Cerebellar cortex (tissue), 1 donor: Measurements from ENCODE around the gene FMN1.
"Not testable (repeated sequence)": the region's sequence is repeated elsewhere in the genome, so short reads cannot be mapped to it uniquely, and the experiment has no call there.

ENCODE experiments used
- DNase-seq: peaks from one replicate; pipeline ENCODE4 v3.0.0-alpha.2; 2015; ENCODE audit warnings: low spot score

Gene FMN1

DNA sequence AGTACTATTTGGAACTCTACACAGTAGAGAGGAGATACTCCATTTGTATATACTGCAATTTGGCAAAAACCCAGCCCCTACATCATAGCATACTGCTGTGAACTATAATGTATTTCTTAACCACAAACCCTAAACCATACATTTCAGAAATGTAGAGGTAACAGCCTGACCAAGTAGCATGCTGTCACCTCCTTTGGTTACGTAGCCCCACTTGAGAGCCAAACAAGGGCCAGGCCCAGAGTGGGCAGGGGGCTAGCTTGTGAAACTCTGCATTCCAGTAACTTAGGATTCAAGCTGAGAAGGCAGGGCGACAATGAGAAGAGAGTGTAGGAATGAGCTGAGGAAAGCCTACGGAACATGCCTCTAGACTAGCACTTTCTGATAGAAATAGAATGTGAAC lies 340.9 kb downstream of the FMN1 start:
- no peak for DNase-seq

DNA sequence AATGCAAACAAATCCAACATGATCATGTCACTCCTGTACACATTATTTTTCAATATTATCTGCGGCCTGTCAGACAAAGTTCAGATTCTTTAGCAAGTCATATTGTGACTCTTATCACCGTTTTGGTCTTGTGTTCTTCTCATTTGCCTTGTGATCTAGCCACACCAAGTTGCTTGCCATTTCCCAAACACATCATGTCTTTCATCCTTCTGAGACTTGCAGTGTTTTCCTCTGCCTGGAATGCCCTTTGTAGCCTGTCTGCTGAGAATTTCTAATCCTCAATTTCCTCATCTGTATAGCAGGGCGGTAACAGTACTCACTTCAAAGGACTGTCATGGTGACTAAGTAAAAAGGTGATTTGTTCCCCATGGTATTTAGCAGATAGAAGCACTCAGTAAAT lies 341.7 kb downstream of the FMN1 start:
- DNase-seq: no peak

DNA sequence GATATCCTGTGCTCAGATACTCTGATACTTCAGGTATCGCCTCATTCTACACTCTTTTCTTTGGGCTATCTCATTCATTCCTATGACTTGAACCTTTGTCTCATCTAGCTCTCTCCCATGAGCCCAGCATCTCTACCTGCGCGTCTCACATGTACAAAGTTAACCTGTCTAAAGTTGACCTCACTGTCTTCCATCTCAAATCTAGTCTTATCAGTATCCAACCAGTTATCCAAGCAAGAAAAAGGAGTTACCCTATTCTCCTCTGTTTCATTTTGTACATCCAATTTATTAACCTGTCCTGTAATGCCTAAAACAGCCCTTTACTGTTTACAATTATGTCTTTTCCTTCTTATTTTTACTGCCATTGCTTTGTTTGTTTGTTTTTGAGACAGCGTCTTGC lies 342.5 kb downstream of the FMN1 start:
- DNase-seq: no peak

DNA sequence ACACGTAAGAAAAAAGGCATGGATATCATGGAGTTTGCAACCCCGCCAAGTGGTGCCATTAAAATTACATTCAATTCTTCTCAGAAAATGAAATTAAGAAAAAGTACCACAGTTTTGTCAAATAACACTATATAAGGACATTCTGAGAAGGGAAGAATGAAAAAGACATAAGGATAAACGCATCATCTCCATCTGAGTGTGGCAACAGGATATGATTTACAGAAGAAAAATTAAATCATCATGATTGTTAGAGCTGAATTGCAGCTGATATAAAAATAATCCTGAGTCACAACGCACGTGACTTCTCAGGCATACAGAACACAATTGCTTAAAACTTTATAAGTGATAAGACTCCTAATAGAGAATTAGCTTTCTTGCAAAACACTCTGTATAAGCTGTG lies 342.9 kb downstream of the FMN1 start:
- DNase-seq: no peak

DNA sequence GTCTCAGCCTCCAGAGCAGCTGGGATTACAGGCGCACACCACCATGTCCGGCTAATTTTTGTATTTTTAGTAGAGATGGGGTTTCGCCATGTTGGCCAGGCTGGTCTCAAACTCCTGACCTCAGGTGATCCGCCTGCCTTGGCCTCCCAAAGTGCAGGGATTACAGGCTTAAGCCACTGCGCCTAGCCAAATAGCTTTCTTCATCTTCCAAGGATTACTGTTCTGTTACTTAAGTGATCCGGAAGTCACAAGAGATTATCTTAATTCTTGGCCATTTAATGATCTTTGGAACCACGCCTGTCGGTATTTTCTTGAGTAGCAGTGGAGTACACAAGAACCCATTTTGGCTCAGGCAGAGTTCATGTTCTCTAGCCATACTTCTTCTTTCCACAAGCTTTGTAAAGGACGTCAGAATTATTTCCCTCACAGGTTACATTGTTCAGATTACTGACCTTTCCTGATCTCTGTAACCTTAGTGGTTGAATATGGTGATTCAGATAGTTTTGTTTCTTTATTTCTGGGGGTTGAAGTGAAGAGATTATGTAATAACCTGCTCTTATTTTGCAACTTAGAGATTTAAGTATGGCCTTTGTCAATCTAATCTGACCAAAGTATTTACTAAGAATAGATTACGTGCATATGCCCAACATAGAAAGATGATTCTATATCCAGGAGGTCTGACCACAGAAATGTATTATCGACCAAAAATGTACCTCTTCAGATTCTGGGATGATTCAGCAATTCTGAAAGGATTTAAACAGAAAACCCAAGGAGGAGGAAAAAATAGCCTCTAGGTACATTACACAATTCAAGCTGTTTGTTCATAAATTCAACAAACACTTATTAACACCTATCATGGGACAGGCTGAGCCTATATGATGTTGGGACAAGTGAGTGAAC lies 344.5 kb downstream of the FMN1 start:
- DNase-seq: no peak

DNA sequence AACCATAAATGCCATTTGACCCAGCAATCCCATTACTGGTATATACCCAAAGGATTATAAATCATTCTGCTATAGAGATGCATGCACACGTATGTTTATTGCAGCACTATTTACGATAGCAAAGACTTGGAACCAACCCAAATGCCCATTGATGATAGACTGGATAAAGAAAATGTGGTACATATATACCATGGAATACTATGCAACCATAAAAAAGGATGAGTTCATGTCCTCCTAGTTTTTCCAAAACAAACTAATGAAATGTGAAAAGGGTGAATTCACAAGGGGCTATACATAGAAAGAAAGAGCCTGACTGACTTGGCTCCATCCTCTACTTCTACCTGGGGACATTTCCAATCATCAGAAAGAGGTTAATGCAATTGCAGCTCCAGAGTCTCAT lies 347.8 kb downstream of the FMN1 start:
- DNase-seq: not testable (repeated sequence)

DNA sequence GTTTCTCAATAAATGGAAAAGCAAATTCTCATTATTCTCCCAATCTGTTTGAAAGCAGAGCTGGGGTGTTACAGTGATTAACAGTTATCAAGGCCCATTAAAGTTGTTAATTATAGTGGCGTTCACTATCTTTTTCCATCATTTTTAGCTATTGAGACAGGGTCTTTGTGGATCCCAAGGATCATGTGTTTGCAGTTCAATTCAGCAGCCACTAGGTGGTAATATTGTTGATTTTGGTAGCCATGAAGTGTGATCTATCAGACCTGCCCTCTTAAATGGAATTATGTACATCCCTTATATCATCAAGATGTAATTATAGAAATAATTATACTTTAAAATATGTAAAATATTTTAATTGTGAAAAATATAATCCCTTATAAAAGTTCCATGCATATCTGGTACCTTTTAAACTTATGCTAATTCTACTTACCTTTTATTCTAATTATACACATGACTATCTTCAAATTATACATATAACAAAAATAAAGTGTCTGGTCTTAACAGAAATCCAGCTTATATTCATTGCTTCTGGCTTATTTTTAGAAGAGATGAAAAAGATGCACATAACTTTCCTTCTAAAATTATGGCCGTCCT lies 350.3 kb downstream of the FMN1 start:
- DNase-seq: peak; percentile 4

DNA sequence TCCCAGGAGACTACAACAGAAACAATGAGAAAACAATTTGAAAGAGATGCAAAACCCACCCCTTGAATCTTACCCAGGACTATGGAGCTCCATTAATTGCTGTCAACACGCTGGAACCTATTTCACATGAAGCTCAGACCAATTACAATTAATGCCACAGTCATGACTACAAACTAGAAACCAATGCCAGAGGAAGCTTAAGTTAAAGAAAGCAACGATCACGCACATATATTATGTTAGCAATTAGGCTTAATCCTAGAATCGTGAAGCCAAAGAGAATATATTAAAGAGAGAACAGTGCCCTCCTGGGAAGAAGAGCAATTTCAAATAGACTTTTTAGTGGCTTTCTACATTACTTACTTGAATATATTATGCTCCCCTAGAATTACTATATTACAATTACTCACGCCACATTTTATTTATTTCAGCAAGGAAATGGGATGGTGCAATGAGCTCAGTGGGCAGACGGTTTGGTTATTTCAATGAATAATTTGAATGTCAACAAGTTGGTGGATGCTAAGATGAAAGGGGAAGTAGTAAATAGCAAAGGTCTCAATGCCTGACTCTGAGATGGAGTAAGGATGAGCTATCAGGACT lies 351.2 kb downstream of the FMN1 start:
- no peak for DNase-seq

DNA sequence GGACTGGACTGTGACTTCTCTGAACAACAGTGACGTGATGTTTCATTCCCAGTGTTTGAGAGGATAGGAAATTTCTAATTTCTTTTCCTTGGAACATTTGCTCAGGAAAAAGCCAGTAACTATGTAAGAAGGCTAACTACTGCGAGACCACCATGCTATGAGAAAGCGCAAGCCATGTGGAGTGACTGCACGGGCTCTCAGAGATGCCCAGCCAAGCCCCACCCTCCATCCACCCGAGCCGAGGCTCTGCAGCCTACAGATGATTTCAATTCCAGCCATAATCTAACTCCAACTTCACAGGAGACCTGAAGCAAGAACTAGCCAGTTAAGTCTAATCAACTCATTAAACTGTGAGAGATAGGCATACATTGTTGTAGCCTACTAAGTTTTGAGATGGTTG lies 352.4 kb downstream of the FMN1 start:
- DNase-seq: no peak

DNA sequence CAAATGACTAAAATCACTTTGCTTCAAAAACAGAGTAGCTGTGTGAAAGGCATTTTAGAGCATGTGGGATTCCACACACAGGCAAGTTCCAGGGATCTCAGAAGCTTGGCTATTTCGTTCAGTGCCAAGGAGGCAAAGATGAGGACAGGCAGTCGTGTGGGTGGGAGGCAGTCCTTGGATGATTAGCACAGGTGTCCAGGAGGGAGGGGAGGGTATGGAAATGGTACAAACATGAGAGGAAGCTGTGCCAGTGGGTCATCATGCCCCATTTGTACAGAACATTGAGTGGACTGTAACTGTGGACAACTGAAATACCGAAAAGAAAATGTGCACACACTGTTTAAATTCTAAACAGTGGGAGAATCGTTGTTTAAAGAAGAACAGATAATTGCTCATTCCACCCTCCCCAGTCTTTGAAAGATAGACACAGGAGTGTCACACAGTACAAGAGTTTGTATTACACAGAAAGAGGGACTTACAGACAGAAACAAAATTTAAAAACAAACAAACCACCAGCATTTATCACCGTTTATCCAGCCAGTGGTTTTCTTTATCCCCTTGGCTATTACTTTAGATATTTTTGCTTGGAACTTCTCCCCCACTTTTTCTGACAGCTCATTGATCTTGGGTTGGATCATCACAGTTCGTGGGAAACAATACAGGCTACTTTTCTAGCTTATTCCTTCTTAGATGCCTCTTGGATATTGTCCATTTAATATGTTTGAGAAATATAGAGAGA lies 353.8 kb downstream of the FMN1 start:
- no peak for DNase-seq

DNA sequence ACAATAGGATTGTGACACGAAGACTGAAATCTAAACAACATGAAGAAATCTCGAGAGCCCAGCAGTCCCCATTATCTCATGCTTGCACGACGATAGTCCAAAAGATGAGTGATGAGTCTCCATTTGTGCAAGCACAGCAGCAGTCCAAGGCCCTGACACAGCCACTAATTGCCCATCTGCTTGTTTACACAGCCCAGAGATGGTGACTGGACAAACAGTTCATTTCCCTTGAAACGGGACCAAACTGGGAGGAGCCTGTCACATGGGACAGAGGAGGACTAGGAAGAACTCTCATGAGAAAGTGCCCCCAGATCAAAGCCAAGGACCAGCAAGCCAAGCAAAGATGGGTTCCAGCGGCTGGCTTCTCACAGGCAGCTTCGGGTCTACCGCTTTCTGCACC lies 355.7 kb downstream of the FMN1 start:
- DNase-seq: no peak

DNA sequence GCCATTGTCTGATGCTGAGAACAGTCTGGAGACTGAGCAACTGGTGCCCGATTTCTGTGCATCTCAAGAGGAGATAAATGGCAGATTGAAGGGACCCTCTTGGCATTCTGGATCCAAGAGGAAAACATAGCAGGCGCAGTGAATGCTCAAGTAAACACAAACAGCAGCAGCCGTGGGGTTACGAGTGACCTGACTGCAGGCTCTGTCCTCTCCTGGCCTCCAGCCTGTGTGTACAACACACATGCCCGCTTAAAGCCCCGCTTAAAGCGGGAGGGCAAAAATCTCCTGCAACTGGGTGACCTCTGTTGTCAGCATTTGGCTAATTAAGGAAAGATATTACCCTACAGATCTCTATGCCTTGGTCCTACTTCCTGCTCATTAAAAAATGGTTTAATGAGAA lies 356.2 kb downstream of the FMN1 start:
- no peak for DNase-seq

DNA sequence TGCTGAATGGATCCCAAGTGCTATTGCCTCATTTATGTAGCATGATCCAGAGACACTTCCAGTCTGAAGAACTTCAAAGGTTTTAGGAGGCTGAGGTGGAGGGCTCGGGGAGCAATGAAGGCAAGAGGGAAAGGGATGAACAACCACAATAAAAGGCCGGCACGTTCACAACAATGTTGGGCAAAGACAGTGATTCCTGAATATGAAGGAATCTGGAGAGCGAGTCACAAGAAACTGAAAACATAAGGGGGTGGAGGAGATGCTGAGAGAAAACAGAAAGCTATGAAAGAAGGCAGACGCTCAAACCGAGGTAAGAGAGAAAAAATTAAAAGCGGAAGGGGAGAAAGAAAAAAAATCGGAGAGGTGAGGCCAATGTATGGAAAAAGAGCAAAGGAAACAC lies 356.6 kb downstream of the FMN1 start:
- DNase-seq: no peak

DNA sequence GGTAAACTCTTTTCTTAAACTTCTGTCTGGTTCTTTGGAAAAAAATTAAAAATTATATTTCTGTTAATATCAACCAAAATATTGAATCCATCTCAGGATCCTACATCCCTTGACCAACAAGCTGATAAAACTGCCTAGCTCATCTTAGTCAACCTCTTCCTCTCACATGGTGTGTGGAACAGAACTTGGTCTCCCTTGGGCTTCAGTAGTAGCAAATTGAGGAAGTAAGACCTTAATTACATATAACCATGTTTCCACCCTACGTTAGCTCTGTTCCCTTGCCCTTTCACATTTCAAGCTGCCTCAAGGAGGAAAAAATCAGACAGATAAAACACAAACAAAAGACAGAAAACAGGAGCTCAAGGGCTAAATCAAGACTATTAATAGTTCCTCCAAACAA lies 360.4 kb downstream of the FMN1 start:
- DNase-seq: no peak

DNA sequence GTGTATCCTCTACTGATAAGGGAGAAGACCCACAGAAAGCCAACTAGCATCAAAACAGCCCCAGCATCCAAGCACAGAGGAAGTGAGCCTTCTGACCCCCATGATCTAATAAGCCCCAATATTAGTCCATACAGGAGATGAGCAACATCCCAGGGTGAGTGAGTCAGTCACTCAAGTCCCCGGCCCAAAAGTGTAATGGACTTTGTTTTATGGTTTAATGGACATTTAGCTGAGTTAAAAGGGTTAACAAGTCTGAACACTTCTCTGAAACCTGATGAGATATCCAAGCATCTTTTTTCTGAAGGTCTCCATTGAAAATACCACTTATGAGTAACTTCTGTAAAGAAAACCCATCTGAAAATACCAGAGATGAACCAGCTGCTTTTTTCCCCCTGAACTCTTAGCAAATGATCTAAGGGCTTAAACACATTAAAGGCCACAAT lies 361.1 kb downstream of the FMN1 start:
- no peak for DNase-seq

DNA sequence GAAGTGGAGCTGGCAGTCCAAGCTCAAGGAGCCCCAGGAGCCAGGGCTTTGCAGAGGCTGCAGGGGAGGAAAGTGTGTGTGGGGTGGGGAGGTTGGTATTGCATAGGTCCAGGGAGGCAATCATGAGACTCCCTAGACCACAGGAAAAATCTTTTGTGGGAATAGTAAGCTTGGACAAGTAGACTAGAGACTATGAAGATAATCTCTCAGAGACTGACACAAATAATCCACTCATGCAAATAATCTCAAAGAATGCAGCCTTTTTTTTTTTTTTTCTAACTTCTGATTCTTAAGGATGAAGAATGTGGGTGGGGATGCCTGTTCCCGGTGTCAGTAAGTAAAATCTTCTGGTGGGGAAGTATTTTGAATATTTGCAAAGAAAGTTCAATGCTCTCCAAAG lies 363.0 kb downstream of the FMN1 start:
- DNase-seq: no peak

DNA sequence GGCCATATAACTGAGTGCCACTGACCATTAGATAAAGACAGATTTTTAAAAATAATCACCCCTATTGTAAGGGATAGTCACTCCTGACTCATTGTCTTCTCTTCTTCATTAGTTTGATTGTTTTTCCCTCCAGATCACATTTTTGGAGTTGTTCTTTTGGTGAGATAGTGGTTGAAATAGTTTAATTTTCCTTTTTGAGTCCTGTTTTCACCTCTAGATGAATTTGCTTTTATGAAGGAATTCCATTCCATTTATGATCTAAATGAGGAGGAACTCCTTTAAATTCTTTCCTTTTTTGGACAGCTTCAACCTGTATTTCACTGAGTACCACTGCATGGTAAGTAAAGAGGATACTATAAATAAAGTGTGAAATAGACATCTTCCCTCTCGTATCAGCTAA lies 364.3 kb downstream of the FMN1 start:
- no peak for DNase-seq

DNA sequence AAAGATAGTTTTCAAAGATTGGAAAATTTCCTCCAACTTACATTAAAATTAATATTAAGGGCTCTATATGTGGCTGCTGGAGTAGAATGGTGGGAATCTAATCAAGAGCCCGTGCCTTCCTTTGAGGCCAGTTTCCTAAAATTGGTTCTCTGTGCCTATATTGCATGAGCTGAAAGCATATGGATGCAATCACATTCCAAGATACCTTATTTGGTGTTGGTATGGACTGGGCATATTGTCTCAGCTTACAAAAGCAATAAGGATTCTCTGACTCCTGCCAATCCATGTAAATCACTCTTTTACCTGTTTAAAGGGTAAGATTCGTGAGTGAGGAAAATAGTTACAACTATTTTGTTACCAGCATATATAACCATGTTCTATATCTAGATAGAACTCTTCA lies 365.1 kb downstream of the FMN1 start:
- no peak for DNase-seq

DNA sequence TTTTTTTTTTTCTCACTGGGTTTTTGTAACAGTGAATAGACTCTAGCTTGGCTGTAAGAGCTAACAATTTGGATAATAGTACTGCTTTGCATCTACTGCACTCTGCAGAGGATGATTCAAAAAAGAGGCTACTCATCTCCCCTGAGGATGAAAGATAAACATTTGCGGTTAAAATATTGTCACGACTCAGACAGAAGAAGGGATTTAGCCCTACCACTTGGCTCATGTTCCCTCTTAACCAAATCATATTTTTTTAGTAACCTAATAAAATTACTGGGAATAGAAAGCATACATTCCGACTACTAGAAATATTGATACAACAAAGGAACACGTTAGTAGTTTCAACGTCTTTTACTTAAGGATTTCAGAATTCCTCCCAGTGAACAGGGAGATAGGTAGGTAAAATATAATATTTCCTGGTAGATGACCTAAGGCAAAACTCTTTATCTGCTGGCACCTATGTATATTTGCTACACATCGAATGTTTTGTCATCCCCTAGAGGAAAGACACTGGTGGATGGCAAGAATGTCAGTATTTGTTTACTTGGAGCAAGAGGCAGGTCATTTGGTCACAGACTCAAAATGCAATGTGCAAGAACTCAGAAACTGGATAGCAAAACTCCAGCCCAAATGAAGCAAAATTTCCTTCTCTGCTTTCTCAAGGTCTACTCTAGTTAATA lies 365.9 kb downstream of the FMN1 start:
- no peak for DNase-seq

DNA sequence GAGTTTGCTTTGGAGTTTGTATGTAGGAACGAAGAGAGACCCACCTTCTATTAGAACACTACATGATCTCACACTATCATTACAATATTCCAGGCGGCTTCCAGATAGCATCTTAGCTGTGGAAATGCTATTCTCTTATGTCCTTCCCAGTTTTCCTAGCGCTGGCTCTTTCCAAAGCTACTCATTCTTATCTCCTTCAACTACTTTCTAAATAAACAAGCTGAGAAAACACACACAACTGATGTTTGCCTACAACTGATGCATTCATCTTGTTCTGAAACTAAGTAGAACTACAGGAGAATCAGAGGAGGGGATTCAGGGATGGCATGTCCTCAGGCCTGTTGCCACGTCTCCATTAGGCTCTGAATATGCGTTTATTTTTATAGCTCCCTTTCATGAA lies 367.8 kb downstream of the FMN1 start:
- no peak for DNase-seq

DNA sequence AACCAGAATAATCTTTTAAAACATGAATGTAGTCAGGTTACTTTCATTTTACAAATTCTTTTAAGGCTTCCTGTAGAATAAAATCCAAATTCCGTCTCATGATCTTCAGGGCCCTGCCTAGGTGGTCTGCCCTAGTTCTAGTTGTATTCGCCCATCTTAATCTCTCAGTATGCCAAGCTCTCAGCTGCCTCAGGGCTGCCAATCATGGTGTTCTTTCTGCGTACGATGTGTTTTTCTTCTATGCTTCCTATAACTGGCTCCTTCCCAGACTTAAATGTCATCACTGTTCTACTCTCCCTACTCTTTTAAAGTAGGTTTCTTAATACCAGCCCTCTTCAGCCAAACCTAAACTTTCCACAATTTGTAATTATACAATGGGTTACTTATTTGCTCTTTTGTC lies 369.3 kb downstream of the FMN1 start:
- no peak for DNase-seq

DNA sequence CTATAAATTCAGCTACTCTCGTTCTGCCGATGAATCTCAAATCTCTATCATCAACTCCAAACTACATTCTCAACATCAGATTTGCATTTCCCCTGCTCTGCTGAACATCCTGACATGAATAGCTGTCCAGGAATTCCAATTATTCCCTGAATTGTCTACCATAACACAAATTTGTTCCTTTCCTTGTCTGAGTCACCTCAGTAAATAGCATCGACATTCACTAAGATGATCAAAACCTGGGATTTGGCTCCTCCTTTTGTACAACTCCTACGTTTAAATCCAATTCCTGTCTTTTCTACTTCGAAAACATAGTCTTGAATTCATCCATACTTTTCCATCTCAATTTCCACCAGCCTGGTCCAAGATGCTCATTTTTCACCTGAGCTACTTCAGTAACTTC lies 369.7 kb downstream of the FMN1 start:
- DNase-seq: no peak
